NCI-H524 treated with DMSO at 0.1 percent for 48 hours (cell line): ENCODE measurements around the gene GPC1.
"Not testable (repeated sequence)": the region's sequence is repeated elsewhere in the genome, so short reads cannot be mapped to it uniquely, and the experiment has no call there.

Experiments
- DNase-seq: peaks from one replicate; lab custom pipeline; 2025; lab: John Stamatoyannopoulos, UW

Gene GPC1

GRCh38 chr2:240435457-240435947, at the start of gene GPC1:
Gene GPC1, plus strand, starts transcription at chr2:240435663. Its CDS starts 256 bp downstream, at chr2:240435919.
- no peak for DNase-seq

GRCh38 chr2:240386326-240386725, 49.1 kb upstream of the GPC1 start:
- DNase-seq, result no peak

- not testable (repeated sequence) for DNase-seq
Observed at GRCh38 chr2:240386743-240387142, 48.7 kb upstream of the GPC1 start.

- DNase-seq, result no peak
Observed at GRCh38 chr2:240387325-240387668, 48.2 kb upstream of the GPC1 start.

GRCh38 chr2:240387669-240388358, 47.6 kb upstream of the GPC1 start:
- no peak for DNase-seq

- DNase-seq, result no peak
Observed at GRCh38 chr2:240388471-240389301, 46.8 kb upstream of the GPC1 start.

GRCh38 chr2:240389302-240389805, 46.1 kb upstream of the GPC1 start:
- DNase-seq, result no peak

GRCh38 chr2:240390091-240391073, 45.1 kb upstream of the GPC1 start:
- DNase-seq, result no peak

- DNase-seq, result no peak
Observed at GRCh38 chr2:240391111-240392051, 44.1 kb upstream of the GPC1 start.

GRCh38 chr2:240392084-240392947, 43.1 kb upstream of the GPC1 start:
- DNase-seq, result no peak

GRCh38 chr2:240392948-240393830, 42.3 kb upstream of the GPC1 start:
- DNase-seq, result no peak

- DNase-seq, result no peak
Observed at GRCh38 chr2:240393831-240394410, 41.5 kb upstream of the GPC1 start.

- no peak for DNase-seq
Observed at GRCh38 chr2:240394549-240394948, 40.9 kb upstream of the GPC1 start.

GRCh38 chr2:240395448-240395847, 40.0 kb upstream of the GPC1 start:
- no peak for DNase-seq

- DNase-seq, result no peak
Observed at GRCh38 chr2:240395896-240396622, 39.4 kb upstream of the GPC1 start.

- DNase-seq, result no peak
Observed at GRCh38 chr2:240396623-240397541, 38.6 kb upstream of the GPC1 start.

GRCh38 chr2:240397542-240397916, 37.9 kb upstream of the GPC1 start:
- no peak for DNase-seq
